HG03135 (cell line): ENCODE data around the gene EIF2D.

Experiments
- ATAC-seq: cut with Tn5 transposase; IDR thresholded peaks from one replicate; pipeline ENCODE4 v1.9.1; 2021; ENCODE audit warnings: mild to moderate bottlenecking, moderate library complexity; ENCODE audit not compliant: unreplicated experiment

EIF2D gene

GRCh38 chr1:206573762-206574161 is 38.5 kb downstream of the EIF2D start:
- no peak for ATAC-seq

- no peak for ATAC-seq
These were observed 38.9 kb downstream of the EIF2D start for GRCh38 chr1:206573319-206573718.

GRCh38 chr1:206572835-206573234 is 39.4 kb downstream of the EIF2D start:
- no peak for ATAC-seq

GRCh38 chr1:206570529-206570928 is 41.7 kb downstream of the EIF2D start:
- ATAC-seq = no peak

- no peak for ATAC-seq
These were observed 42.7 kb downstream of the EIF2D start for GRCh38 chr1:206569556-206569955.

GRCh38 chr1:206568779-206569352 is 43.4 kb downstream of the EIF2D start:
- no peak for ATAC-seq

- no peak for ATAC-seq
These were observed 44.0 kb downstream of the EIF2D start for GRCh38 chr1:206568256-206568655.

- no peak for ATAC-seq
These were observed 45.3 kb downstream of the EIF2D start for GRCh38 chr1:206566999-206567398.

GRCh38 chr1:206565995-206566394 is 46.3 kb downstream of the EIF2D start:
- no peak for ATAC-seq

GRCh38 chr1:206563367-206564207 is 48.7 kb downstream of the EIF2D start:
- peak; percentile 25 for ATAC-seq

- ATAC-seq = no peak
These were observed 52.1 kb downstream of the EIF2D start for GRCh38 chr1:206560007-206560716.

GRCh38 chr1:206559672-206559995 is 52.6 kb downstream of the EIF2D start:
- no peak for ATAC-seq

- ATAC-seq = no peak
These were observed 53.2 kb downstream of the EIF2D start for GRCh38 chr1:206558794-206559671.

GRCh38 chr1:206557636-206558473 is 54.4 kb downstream of the EIF2D start:
- no peak for ATAC-seq

- ATAC-seq = peak; percentile 54
These were observed 55.3 kb downstream of the EIF2D start for GRCh38 chr1:206556750-206557635.

- ATAC-seq = no peak
These were observed 56.1 kb downstream of the EIF2D start for GRCh38 chr1:206556047-206556749.

- no peak for ATAC-seq
These were observed 56.8 kb downstream of the EIF2D start for GRCh38 chr1:206555473-206555935.

GRCh38 chr1:206554701-206555472 is 57.4 kb downstream of the EIF2D start:
- no peak for ATAC-seq
